ENCODE results near the gene HMCN1.

- TF ChIP-seq CTCF (IDR thresholded peaks at IDR 0.05; ENCODE audit: poor library complexity, severe bottlenecking) (no peak), EP300 (conservative IDR thresholded peaks at IDR 0.05; ENCODE audit: poor library complexity, severe bottlenecking) (no peak), POLR2AphosphoS5 (IDR thresholded peaks at IDR 0.05) (no peak), MXI1 (conservative IDR thresholded peaks at IDR 0.05; ENCODE audit: poor library complexity, severe bottlenecking) (no peak), RAD21 (conservative IDR thresholded peaks at IDR 0.05) (no peak)
These were observed 268.2 kb downstream of the HMCN1 start for GRCh38 chr1:186002406-186002805.
